ENCODE measurements around the gene EDDM13.

GRCh38 chr19:56341948-56342347 is 69.4 kb downstream of the EDDM13 start:
- TF ChIP-seq CTCF (IDR thresholded peaks at IDR 0.05) (no peak), POLR2A (IDR thresholded peaks at IDR 0.05; ENCODE audit: low read length) (no peak), SMC3 (IDR thresholded peaks at IDR 0.05) (no peak), PHF8 (IDR thresholded peaks at IDR 0.05; ENCODE audit: borderline replicate concordance, low read depth) (no peak), RAD21 (conservative IDR thresholded peaks at IDR 0.05 in 1 of 2, IDR thresholded peaks at IDR 0.05 in 1 of 2) (no peak)

Measured in A549 (cell line).